KOPT-K1 (cell line): Measurements from ENCODE around the gene HNRNPAB.
"Not testable (repeated sequence)": the region's sequence is repeated elsewhere in the genome, so short reads cannot be mapped to it uniquely, and the experiment has no call there.

Source experiments
- H3K27ac ChIP-seq: fragments of 200-600 bp; sonication (generic); 2 replicates; pipeline ENCODE4 v1.5.1; 2016; ENCODE audit warnings: antibody characterized with exemption, mild to moderate bottlenecking, low read depth, low read length; ENCODE audit not compliant: poor library complexity, severe bottlenecking
- H3K36me3 ChIP-seq: fragments of 200-600 bp; sonication (generic); 2 replicates; pipeline ENCODE4 v1.5.1; 2017; ENCODE audit warnings: antibody characterized with exemption, mild to moderate bottlenecking, low read length, moderate library complexity; ENCODE audit not compliant: insufficient read depth
- H3K9me3 ChIP-seq: fragments of 200-600 bp; sonication (generic); 2 replicates; pipeline ENCODE4 v1.5.1; 2017; ENCODE audit warnings: antibody characterized with exemption, low read length, mild to moderate bottlenecking; ENCODE audit not compliant: insufficient read depth, poor library complexity, severe bottlenecking

Gene HNRNPAB

DNA sequence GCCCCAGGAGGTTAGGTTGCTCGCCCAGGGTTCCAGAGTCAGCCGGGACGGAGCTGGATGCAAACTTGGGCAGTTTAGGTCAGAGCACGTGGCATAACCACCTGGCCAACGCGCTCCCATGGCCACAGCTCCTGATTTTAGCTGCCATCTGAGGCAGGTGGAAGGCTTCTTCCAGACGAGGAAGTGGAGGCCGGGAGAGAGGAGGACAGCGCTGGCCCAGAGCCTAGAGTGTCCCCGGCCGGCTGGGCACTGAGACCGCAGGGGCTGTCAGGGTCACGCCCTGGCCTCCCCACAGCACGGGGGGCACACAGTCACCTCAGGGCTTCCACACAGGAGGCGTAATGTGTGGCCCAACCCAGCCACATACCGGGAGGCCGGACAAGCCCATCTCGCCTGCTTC, 44.4 kb downstream of the HNRNPAB start:
- Histone ChIP-seq H3K27ac (peak overlapping the region; percentile 47), H3K9me3 (no peaks in the 10 kb centered on the region), H3K36me3 (no peaks in the 10 kb centered on the region)

DNA sequence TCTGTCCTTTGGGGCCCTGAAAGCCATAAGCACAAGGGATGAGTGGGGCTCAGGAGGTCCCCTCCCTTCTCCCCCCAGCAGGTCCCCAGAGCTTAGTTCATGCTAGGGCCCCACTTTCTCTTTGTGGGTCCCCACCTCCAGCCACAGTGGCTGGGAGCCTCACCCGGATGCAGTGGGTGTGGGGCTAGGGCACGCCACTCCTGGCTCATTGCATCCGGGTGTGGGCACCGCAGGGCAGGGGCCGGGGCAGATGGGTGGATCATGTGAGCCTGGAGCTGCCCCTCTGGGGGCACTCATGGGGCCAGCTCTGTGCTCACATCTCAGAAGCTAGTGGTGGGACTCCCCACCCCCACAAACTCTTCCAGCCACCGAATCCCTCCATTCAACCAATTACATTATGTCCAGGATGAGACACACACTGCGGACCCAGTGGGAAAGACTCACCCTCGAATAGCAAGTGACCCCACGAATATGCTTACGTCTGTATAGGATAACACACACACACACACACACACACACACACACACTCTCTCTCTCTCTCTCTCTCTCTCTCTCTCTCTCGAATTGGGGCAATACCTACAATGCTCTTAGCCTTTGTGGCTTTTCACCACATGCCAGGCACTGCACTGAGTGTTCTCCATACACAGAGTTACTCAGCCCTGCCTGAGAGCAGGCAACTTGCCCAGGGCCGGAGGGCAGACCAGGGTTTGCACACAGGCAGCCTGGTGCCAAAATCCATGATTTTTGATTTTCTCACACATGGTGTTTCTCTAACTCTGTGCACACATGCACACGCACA, 45.1 kb downstream of the HNRNPAB start:
- Histone ChIP-seq H3K9me3 (no peaks in the 10 kb centered on the region), H3K27ac (peak overlapping the region; percentile 47), H3K36me3 (no peaks in the 10 kb centered on the region)

DNA sequence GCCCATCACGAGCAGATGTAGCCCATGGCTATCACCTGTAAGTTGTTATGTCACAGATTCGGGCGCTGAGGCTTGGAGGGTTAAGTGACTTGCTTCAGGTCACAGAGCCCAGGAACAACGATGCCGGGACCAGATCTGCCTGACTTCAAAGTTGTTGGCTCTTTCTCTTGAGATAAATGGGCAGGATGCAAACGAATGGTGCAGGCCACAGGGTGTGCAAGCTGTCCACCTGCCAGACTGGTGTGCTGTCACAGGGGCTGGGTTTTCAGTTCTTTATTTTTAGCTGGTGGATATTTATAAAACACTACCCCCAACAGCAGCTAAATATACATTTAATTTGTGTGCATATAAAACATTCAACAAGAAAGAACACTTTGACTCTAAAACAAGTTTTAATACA, 45.9 kb downstream of the HNRNPAB start:
- Histone ChIP-seq H3K36me3 (no peaks in the 10 kb centered on the region), H3K27ac (peak overlapping the region; percentile 47), H3K9me3 (no peaks in the 10 kb centered on the region)

DNA sequence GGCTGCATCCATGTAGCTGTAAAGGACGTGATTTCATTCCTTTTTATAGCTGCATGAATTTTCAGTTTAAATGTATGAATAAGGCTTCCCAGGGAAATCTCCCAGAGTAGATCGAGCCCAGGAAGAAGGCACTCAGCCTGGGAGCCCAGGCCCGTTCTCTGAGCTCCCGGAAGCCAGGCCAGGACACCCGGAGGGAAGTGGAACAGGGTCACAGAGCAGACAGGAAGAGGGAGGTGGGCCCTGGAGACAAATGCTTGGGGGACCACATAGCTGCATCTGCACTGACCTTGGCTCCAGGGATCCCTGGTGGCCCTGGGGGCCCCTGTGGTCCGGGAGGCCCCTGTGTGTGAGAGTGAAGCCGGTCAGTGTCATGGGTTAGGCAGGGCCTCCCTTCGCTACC, 47.9 kb downstream of the HNRNPAB start:
- no peaks in the 10 kb centered on the region for H3K9me3 ChIP-seq
- no peaks in the 10 kb centered on the region for H3K36me3 ChIP-seq
- no peak overlapping the region for H3K27ac ChIP-seq

DNA sequence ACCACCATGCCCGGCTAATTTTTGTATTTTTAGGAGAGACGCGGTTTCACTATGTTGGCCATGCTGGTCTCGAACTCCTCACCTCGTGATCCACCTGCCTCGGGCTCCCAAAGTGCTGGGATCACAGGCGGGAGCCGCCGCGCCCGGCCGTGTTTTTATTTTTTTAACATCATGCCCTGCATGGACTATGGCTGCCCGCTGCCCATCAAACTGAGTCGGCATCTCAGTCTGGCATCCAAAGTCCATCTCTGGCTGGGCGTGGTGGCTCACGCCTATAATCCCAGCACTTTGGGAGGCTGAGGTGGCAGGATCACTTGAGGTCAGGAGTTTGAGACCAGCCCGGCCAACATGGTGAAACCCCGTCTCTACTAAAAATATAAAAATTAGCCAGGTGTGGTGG, 49.3 kb downstream of the HNRNPAB start:
- H3K27ac ChIP-seq, H3K9me3 ChIP-seq, H3K36me3 ChIP-seq: not testable (repeated sequence)

DNA sequence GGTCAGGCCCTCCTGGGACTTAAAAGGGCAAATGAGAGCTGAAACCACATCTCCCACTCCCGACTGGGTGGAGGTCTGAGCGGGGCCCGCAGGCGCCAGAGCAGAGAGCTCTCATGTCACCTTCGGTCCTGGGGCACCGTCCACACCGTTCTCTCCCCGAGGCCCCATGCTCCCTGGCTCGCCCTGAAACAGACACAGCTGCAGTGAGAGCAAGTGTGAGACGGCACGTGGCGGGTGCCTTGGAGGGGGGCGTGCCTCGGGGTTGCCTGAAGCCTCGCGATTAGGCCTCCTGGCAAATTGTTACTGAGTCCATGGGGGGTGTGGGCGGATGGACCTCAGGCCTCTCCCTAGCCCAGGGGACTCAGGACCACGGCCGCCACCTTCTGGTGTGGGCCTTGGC, 52.4 kb downstream of the HNRNPAB start:
- H3K9me3 ChIP-seq: no peaks in the 10 kb centered on the region
- no peaks in the 10 kb centered on the region for H3K36me3 ChIP-seq
- H3K27ac ChIP-seq: no peak overlapping the region

DNA sequence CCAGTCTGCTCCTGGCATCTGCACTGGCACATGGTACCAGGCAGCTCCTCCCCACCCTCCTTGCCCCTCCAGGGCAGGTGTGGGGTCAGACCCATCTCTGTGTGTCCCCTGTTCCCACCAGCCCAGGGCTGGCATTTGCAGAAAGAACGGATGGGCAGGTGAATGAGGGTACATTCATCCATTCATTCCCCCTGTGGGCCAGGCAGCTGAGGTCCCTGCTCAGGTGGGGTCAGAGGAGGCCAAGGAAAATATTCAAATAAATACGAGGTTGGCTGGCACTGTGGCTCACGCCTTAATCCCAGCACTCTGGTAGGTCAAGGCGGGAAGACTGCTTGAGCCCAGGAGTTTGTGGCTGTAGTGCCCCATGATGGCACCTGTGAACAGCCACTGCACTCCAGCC, 53.3 kb downstream of the HNRNPAB start:
- Histone ChIP-seq H3K9me3 (no peaks in the 10 kb centered on the region), H3K27ac (no peak overlapping the region), H3K36me3 (no peaks in the 10 kb centered on the region)

DNA sequence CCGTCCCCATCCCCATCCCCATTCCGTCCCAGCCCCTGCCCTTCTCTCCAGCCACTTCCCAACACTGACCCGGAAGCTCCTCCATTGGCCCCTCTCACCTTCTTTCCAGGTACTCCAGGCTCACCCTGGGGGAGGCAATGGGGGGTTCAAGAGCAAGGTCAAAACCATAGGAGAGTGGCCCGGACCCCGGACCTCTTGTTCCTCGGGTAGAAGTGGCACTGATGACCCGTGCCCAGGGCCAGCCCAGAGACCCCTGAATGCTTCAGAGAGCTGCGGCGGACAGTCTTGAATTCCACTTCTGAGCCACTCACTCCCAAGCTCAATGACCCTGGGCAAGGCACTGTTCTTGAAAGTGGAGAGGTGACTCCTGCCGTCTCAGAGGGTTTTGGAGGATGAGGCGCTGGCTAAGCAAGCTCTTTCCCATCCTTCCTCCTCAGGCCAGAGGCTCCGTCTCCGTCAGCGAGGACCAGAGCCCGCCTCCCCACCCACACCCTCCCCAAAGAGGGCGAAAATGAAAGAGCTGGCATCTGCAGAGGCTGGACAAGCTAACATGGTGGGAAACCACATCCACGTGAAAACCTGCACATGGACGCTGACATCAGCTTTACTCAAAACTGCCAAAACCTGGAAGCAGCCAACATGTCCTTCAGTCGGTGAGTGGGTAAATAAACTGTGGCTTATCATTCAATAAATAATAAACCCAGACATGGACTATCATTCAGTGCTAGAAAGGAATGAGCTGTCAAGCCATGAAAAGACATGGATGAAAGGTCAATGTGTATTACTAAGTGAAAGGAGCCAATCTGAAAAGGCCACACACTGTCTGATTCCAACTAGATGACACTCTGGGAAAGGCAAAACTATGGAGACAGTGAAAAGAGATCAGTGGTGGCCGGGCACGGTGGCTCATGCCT, 55.5 kb downstream of the HNRNPAB start:
- Histone ChIP-seq H3K36me3 (no peaks in the 10 kb centered on the region), H3K9me3 (no peaks in the 10 kb centered on the region), H3K27ac (no peak overlapping the region)
